GM18508 (cell line): ENCODE data around the gene CDH1.
"Not testable (repeated sequence)": the region's sequence is repeated elsewhere in the genome, so short reads cannot be mapped to it uniquely, and the experiment has no call there.

Experiments
- ATAC-seq: cut with Tn5 transposase; IDR thresholded peaks from one replicate; pipeline ENCODE4 v1.9.1; 2021; ENCODE audit warnings: moderate number of reproducible peaks; ENCODE audit not compliant: insufficient read depth, unreplicated experiment

The CDH1 gene

GRCh38 chr16:68737046-68737729 is at the start of gene CDH1:
TSS of gene CDH1 (plus strand) at chr16:68737292. CDS start at chr16:68737416, 124 bp downstream.
- no peak for ATAC-seq

GRCh38 chr16:68689921-68690320 is 47.2 kb upstream of the CDH1 start:
- no peak for ATAC-seq

GRCh38 chr16:68695575-68695974 is 41.5 kb upstream of the CDH1 start:
- no peak for ATAC-seq

GRCh38 chr16:68696514-68696913 is 40.6 kb upstream of the CDH1 start:
- no peak for ATAC-seq

GRCh38 chr16:68698091-68698490 is 39.0 kb upstream of the CDH1 start:
- ATAC-seq: no peak

- ATAC-seq: no peak
Observed at GRCh38 chr16:68700120-68700519, 37.0 kb upstream of the CDH1 start.

GRCh38 chr16:68700831-68701230 is 36.3 kb upstream of the CDH1 start:
- no peak for ATAC-seq

GRCh38 chr16:68704232-68704867 is 32.7 kb upstream of the CDH1 start:
- ATAC-seq: no peak

DNA sequence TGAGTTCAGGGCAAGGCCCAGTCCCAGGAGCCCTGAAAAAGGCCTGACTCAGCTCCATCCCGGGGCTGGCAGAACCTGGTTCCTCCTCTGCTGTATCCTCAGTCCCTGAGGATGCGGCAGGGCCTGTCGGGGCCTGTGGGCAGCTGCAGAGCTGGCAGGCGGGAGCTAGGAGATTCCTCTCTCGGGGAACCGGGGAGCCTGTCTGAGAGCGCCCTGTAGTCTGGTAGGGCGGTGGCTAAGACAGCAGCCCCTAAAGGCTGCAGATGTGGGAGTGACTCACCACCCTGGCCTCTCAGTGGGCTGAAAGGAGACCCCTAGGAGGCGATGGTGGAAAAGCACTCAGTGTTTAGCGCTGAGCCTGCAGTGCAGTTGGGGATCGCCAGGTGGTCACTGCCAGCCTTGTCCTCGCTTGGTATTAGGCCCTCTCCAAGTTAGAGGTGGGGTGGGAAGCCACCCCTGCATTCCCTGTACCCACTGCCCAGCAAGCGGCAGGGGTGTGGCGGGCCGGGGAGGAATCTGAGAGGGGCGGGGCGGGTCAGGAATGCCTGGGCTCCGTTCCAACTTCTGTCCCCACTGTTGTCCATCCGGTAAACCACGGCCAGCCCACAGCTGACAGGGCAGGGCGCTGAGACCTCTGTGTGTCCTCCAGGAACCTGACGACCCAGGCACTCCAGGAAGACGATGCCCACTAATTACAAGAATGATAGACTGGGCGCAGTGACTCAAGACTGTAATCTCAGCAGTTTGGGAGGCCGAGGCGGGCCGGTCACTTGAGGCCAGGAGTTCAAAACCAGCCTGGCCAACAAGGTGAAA is 29.5 kb upstream of the CDH1 start:
- no peak for ATAC-seq

DNA sequence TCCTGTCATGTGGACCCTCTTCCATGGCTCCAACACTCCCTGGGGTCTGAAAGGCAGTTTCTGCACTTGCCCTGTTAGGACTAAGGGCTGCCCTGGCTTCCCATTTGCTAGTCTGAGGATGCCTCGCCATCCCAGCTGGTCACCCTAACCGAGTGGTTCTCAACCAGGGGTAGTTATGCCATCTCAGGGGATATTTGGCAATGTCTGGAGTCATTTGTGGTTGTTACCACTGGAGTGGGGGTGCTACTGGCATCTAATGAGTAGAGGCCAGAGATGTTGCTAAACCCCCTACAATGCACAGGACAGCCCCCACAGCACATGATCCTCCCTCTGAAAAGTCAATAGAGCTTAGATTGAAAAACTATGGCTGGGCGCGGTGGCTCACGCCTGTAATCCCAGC is 26.9 kb upstream of the CDH1 start:
- ATAC-seq: no peak

- ATAC-seq: no peak
Observed at GRCh38 chr16:68711421-68712139, 25.5 kb upstream of the CDH1 start.

DNA sequence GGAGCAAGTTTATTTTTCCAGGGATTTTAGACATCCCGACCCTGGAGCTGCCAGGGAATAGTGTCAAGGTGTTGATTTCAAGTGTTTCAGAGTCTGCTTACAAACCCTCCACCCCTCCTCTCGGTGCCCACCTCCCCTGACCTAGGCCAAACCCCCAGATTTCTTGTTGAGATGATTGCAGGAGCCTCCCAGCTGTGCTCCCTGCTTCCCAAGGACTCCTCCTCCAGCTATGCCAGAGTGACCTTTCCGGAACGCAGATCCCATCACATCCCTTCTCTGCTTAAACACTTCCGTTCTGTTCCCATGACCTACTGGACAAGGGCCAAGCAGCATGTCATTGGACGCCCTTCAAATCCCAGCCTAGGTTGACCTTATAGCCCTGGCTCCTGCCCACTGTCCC is 23.7 kb upstream of the CDH1 start:
- no peak for ATAC-seq

DNA sequence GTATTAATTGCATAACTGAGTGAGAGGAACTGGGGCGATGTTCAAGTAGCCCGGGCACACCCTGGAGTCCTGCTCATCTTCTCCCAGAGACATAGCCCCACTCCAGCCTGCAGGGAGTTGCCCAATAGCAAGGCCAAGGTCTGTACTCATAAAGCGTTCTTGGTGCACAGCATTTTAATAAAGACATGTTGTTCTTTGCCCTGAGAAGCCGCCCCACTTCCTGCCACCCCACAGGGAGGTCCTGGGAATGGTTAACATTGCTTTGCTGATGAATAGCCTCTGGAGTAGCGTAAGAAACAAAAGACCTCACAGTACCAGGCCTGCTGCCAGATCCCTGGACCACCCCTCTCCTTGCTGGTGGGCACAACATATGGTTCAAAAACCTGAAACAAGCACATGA is 21.6 kb upstream of the CDH1 start:
- no peak for ATAC-seq

- not testable (repeated sequence) for ATAC-seq
Observed at GRCh38 chr16:68716516-68716915, 20.6 kb upstream of the CDH1 start.

DNA sequence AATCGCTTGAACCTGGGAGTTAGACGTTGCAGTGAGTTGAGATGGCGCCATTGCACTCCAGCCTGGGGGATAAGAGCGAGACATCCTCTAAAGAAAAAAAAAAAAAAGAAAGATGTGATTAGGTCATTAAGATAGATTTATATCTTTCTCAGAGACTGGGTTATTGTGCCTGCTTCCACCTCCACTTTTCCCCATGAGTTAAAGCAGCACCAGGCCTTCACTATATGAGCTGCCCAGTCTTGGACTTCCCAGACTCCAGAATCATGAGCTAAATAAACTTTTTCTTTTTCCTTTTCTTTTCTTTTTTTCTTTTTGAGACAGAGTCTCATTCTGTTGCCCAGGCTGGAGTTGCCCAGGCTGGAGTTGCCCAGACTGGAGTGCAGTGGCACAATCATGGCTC is 19.4 kb upstream of the CDH1 start:
- no peak for ATAC-seq

- no peak for ATAC-seq
Observed at GRCh38 chr16:68718590-68718989, 18.5 kb upstream of the CDH1 start.

- peak; percentile 87 for ATAC-seq
Observed at GRCh38 chr16:68719993-68720489, 17.1 kb upstream of the CDH1 start.

DNA sequence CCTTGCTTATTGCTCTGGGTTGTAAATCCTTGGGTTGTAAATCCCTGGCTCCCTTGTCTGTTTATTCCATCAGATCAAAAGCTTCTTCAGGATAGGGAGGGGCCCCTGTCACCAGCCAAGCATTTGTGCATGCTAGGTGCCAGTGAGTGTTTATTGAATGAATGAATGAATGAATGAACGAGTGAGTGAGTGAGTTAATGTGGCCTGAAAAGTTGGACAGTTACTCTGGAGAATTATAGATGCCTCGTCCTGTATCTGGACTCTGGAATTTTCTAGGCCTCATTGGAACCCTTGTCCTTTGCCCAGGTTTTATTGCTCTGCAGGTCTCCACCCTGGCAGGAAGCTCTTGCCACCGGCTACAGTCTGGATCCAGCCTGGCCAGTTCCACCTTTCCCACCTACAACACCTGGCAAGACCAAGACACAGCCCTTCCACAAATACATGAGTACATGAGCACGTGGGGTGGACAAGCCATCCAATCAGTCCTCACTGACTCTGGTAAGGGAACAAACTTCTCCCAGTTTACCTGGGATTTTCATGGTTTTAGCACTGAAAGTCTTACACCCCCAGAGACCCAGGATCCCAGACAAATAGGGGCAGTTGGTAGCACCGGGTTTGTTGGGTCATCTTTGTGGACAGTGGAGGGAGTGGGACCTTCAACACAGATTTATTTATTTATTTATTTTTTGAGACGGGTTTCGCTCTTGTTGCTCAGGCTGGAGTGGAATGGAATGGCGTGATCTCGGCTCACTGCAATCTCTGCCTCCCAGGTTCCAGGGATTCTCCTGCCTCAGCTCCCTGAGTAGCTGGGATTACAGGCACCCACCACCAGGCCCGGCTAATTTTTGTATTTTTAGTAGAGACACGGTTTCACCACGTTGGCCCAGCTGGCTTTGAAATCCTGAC is 14.7 kb upstream of the CDH1 start:
- ATAC-seq: no peak

GRCh38 chr16:68724797-68725196 is 12.3 kb upstream of the CDH1 start:
- ATAC-seq: no peak

DNA sequence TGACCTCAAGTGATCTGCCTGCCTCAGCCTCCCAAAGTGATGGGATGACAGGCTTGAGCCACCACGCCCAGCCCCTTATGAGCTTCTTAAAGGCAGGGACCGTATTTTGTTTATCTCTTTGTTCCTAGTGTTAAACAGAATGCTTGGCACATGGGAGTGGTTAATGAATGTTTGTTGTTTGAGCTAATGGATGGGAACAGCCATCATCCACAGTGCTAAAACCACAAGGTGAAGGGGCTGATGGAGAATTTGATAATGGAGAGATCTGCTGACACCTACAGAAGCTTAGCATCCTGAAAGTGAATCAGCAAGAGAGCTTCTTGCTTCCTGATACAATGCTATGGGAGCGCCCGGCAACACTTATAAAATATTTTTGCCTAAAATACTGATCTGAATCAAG is 8.6 kb upstream of the CDH1 start:
- ATAC-seq: no peak
